BJ (cell line): ENCODE results near the gene MPHOSPH9. TPM values are rescaled to one million over a fixed set of nuclear protein-coding genes. Genes with fewer than 3 reads are reported as not detected.

Experiments
- CTCF ChIA-PET: fragments of 350-600 bp; formaldehyde crosslinking; extraction: SDS; loops from one replicate; lab custom pipeline; 2021; ENCODE audit warnings: antibody characterized with exemption, inconsistent platforms; lab: Yijun Ruan, JAX
- POLR2A ChIA-PET: fragments of 300-600 bp; sonication (Branson Sonifier 250); formaldehyde crosslinking; extraction: SDS; loops from one replicate; lab custom pipeline; 2021; ENCODE audit warnings: antibody characterized with exemption; lab: Charles Lee
- DNase-seq: peaks from one replicate; pipeline ENCODE4 v3.0.0-alpha.2; 2011; ENCODE audit warnings: low read depth
- H3K27me3 ChIP-seq: 2 replicates; pipeline ENCODE4 v1.6.0; 2011; ENCODE audit warnings: low read length; ENCODE audit not compliant: control insufficient read depth, insufficient read depth
- H3K36me3 ChIP-seq: 2 replicates; pipeline ENCODE4 v1.5.1; 2011; ENCODE audit warnings: low read length; ENCODE audit not compliant: control insufficient read depth, insufficient read depth
- H3K4me3 ChIP-seq: 2 replicates; pipeline ENCODE4 v1.5.1; 2011; ENCODE audit warnings: low read depth, mild to moderate bottlenecking, control low read depth, low read length
- CTCF ChIP-seq: IDR thresholded peaks from 2 replicates; pipeline ENCODE4 v1.5.1; 2011; ENCODE audit warnings: low read depth, mild to moderate bottlenecking, control low read depth, inconsistent platforms, low read length, moderate library complexity; ENCODE audit not compliant: insufficient read depth
- polyA plus RNA-seq: library from polyadenylated mRNA; depleted of rRNA; stranded (reverse); fragments of >200 nt; gene quantifications from 2 replicates; pipeline ENCODE4 v1.2.3, GENCODE V29; 2011

Gene MPHOSPH9
- polyA plus RNA-seq, 1 experiment: 7.6 TPM

- DNase-seq: no peak
- no peaks in the 10 kb centered on the region for H3K36me3 ChIP-seq
- no peak overlapping the region for H3K4me3 ChIP-seq
- TF ChIP-seq CTCF: no peak
- POLR2A ChIA-PET: no interaction called here
- no peaks in the 10 kb centered on the region for H3K27me3 ChIP-seq
- CTCF ChIA-PET: no interaction called here
Measured at GRCh38 chr12:123143736-123144461, 89.0 kb downstream of the MPHOSPH9 start.

DNA sequence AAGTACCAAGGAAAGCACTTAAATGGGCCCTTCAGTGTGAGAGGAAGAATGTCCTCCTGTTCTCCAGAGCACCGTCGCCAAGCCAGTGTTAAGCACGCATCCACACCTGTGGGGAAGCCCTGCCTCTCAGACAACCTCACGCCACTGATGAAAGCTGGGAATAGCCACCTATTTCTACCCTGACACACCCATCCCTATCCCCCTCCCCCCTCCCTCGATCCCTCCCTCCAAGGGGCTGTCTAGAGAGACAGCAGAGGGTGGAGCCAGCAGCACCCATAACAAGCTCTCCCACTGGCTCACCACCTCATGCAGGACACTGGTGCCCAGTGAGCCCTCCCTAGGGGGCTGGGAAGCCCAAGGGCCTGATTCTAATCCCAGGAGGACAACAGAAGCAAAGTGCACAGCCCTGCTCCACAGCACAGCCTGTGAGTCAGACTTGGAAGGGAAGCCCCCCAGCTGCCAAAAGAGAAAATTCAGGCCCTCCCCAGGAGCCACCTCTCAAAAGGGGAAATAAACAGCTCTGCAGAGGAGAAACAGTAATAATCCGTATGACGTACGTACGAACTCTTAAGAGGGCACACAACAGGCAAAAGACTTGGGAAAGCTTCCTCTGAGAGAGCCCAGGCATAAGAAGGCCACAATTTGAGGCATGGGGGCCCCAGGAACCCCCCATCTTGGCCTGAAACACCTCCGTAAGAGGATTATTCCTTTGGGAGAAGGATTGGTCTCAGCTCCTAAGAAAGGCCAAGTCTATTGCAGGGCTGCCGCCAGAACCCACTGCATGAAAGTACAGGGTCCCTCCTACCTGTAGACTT is 89.8 kb downstream of the MPHOSPH9 start:
- DNase-seq: no peak
- no peak overlapping the region for H3K4me3 ChIP-seq
- CTCF ChIA-PET: no interaction called here
- no peak for TF ChIP-seq CTCF
- H3K36me3 ChIP-seq: no peaks in the 10 kb centered on the region
- H3K27me3 ChIP-seq: no peaks in the 10 kb centered on the region
- POLR2A ChIA-PET: no interaction called here

DNA sequence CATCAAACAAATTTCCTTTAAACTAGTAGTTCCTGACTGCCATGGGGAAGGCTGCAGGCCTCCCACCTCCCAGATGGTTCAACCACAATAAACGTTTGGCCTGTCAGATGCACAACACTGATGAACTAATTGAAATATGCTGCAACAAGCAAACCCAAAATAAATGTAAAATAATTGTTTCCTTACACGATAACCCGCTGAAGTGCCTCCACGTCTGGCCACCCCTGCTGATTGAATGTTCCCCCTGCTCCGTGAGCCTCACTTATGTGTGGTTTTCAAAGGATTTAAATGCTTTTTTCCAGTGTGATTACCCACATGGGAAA is 90.5 kb downstream of the MPHOSPH9 start:
- POLR2A ChIA-PET: no interaction called here
- no peak for DNase-seq
- no peaks in the 10 kb centered on the region for H3K27me3 ChIP-seq
- H3K36me3 ChIP-seq: no peaks in the 10 kb centered on the region
- CTCF ChIA-PET: interaction anchor here (0.6 to 2.5 kb wide), 2 partner anchors 16 to 99 kb away, joined by 3 to 9 read pairs; no protein-coding TSS in a partner anchor
- TF ChIP-seq CTCF: no peak
- no peak overlapping the region for H3K4me3 ChIP-seq

- no peak for TF ChIP-seq CTCF
- POLR2A ChIA-PET: no interaction called here
- Histone ChIP-seq H3K27me3 (no peaks in the 10 kb centered on the region), H3K4me3 (no peak overlapping the region), H3K36me3 (no peaks in the 10 kb centered on the region)
- CTCF ChIA-PET: interaction anchor here (0.6 to 2.5 kb wide), 3 partner anchors 16 to 99 kb away, joined by 3 to 9 read pairs (median 3); no protein-coding TSS in a partner anchor
- peak; percentile 30 for DNase-seq
Measured at GRCh38 chr12:123141615-123142517, 91.1 kb downstream of the MPHOSPH9 start.
